IPS-20b (cell line): ENCODE measurements around the gene FTO.

ENCODE experiments used
- H3K27ac ChIP-seq: one replicate; pipeline ENCODE4 v1.5.1; 2013; ENCODE audit warnings: low read length
- H3K27me3 ChIP-seq: 2 replicates; pipeline ENCODE4 v1.6.1; 2013; ENCODE audit warnings: mild to moderate bottlenecking, low read length, inconsistent platforms; ENCODE audit not compliant: insufficient read depth
- H3K36me3 ChIP-seq: 2 replicates; pipeline ENCODE4 v1.6.1; 2013; ENCODE audit warnings: low read depth, mild to moderate bottlenecking, inconsistent platforms, low read length, moderate library complexity; ENCODE audit not compliant: insufficient read depth
- H3K4me1 ChIP-seq: 2 replicates; pipeline ENCODE4 v1.6.1; 2013; ENCODE audit warnings: mild to moderate bottlenecking, control low read depth, inconsistent platforms, low read length, moderate library complexity; ENCODE audit not compliant: insufficient read depth
- H3K4me3 ChIP-seq: 2 replicates; pipeline ENCODE4 v1.5.1; 2013; ENCODE audit warnings: mild to moderate bottlenecking, low read length, inconsistent platforms
- H3K9ac ChIP-seq: 2 replicates; pipeline ENCODE4 v1.6.1; 2013; ENCODE audit warnings: low read depth, mild to moderate bottlenecking, inconsistent platforms, low read length, moderate library complexity
- H3K9me3 ChIP-seq: 2 replicates; pipeline ENCODE4 v1.6.1; 2013; ENCODE audit warnings: mild to moderate bottlenecking, low read depth, low read length, inconsistent platforms; ENCODE audit not compliant: insufficient read depth

Gene FTO

GRCh38 chr16:54007504-54007903 is 303.5 kb downstream of the FTO start:
- Histone ChIP-seq H3K36me3 (no peaks in the 10 kb centered on the region), H3K4me1 (no peaks in the 10 kb centered on the region), H3K27ac (no peak overlapping the region), H3K9me3 (peaks cover under 1% of the 10 kb centered on the region; the same call in 1 of the 2 replicates), H3K4me3 (no peak overlapping the region), H3K27me3 (no peaks in the 10 kb centered on the region), H3K9ac (no peak overlapping the region)

DNA sequence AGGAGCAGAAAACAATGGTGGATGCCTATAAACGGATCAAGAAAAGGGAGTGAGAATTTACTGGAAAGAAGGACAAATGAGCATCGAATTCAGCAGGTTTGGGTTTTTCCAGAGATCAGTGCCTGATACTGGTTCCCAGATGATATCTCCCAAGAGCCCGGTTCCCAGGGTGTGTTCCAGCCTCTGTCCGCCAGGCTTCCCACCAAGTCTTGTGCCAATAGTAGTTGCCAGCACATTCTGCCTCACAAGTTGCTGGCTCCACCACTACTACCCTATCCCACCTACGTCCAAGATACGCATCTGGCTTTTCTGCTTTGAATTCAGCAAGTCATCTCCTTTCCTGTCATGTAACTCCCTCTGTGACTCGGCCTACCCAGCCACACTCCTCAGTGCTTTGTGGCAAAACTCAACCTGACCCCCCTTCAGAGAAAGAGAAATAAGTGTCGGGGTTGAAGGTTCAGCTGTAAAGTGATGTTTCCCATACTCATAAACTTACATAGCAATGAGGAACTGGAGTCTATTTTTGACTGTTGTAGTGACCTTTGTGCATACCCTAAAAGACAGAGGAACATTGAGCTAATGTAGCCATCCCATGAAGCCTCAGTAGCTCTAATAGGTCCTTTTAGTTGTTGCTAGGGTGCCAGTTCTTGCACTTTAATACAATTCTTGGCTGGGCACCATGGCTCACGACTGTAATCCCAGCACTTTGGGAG is 305.7 kb downstream of the FTO start:
- Histone ChIP-seq H3K27ac (no peak overlapping the region), H3K27me3 (no peaks in the 10 kb centered on the region), H3K4me1 (no peaks in the 10 kb centered on the region), H3K4me3 (no peak overlapping the region), H3K36me3 (no peaks in the 10 kb centered on the region), H3K9me3 (peaks cover 3% of the 10 kb centered on the region; the same call in 1 of the 2 replicates), H3K9ac (no peak overlapping the region)

DNA sequence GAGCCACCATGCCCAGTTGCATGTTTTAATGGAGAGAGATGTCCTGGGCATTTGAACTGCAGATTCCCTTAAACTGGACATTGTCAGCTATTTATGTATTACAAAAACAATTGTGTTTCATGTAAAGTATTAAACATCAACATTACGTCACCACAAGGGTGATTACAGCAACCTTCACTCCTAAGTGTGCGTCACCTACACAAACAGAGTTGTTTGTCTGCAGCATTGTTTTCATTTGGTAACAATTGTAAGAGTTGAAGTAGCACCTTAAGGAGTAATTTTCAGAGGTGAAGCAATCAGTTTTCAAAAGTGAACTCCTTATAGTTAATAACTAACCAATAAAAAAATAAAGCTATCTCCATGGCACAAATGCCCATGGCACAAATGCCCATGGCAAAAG is 311.2 kb downstream of the FTO start:
- Histone ChIP-seq H3K27ac (no peak overlapping the region), H3K4me3 (no peak overlapping the region), H3K9ac (no peak overlapping the region), H3K36me3 (no peaks in the 10 kb centered on the region), H3K9me3 (peaks cover 3% of the 10 kb centered on the region; the same call in 1 of the 2 replicates), H3K4me1 (peaks cover 13% of the 10 kb centered on the region; the same call in 1 of the 2 replicates), H3K27me3 (no peaks in the 10 kb centered on the region)

GRCh38 chr16:54022362-54022761 is 318.4 kb downstream of the FTO start:
- H3K9me3 ChIP-seq, result no peaks in the 10 kb centered on the region
- H3K4me1 ChIP-seq, result peaks cover 1% of the 10 kb centered on the region; the same call in 1 of the 2 replicates

DNA sequence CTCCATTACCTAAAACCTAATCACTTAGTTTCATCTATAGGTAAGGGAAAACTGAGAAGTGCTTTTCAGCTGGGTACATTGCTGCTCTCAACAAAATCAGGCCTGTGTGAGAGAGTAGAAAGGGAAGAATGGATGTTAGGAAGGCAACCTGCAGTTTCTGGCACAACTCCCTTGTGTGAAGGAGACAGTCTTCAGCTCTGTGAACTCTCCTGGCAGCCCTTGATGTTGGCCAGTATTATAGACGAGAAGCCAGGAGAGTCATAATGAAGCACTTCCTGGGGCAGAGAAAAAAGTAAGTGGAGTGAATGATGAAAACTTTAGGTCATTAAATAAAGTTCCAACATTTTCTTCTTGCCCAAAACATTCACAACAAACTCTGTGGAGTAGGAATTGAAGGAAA is 322.5 kb downstream of the FTO start:
- Histone ChIP-seq H3K4me1 (no peaks in the 10 kb centered on the region), H3K27ac (no peak overlapping the region), H3K4me3 (no peak overlapping the region), H3K9me3 (peaks cover 6% of the 10 kb centered on the region), H3K36me3 (no peaks in the 10 kb centered on the region), H3K27me3 (no peaks in the 10 kb centered on the region), H3K9ac (no peak overlapping the region)

More at GRCh38 chr16:54022362-54022761, 318.4 kb downstream of the FTO start:
- no peak overlapping the region for H3K27ac ChIP-seq
- no peaks in the 10 kb centered on the region for H3K27me3 ChIP-seq
- no peak overlapping the region for H3K4me3 ChIP-seq
- no peaks in the 10 kb centered on the region for H3K36me3 ChIP-seq
- H3K9ac ChIP-seq, result no peak overlapping the region

- Histone ChIP-seq H3K4me3 (no peak overlapping the region), H3K9ac (no peak overlapping the region), H3K36me3 (no peaks in the 10 kb centered on the region), H3K4me1 (no peaks in the 10 kb centered on the region), H3K27ac (no peak overlapping the region), H3K27me3 (no peaks in the 10 kb centered on the region), H3K9me3 (peaks cover 6% of the 10 kb centered on the region)
These were observed 323.1 kb downstream of the FTO start for GRCh38 chr16:54027062-54027461.

- H3K27me3 ChIP-seq, result no peaks in the 10 kb centered on the region
- H3K4me3 ChIP-seq, result no peak overlapping the region
- H3K27ac ChIP-seq, result no peak overlapping the region
- H3K9me3 ChIP-seq, result peaks cover 6% of the 10 kb centered on the region
- H3K36me3 ChIP-seq, result no peaks in the 10 kb centered on the region
- no peak overlapping the region for H3K9ac ChIP-seq
- no peaks in the 10 kb centered on the region for H3K4me1 ChIP-seq
These were observed 323.6 kb downstream of the FTO start for GRCh38 chr16:54027558-54027957.

- H3K4me3 ChIP-seq, result no peak overlapping the region
- H3K9ac ChIP-seq, result no peak overlapping the region
- H3K27me3 ChIP-seq, result no peaks in the 10 kb centered on the region
- H3K36me3 ChIP-seq, result no peaks in the 10 kb centered on the region
- H3K9me3 ChIP-seq, result peaks cover 6% of the 10 kb centered on the region
- no peaks in the 10 kb centered on the region for H3K4me1 ChIP-seq
- H3K27ac ChIP-seq, result no peak overlapping the region
These were observed 324.0 kb downstream of the FTO start for GRCh38 chr16:54027995-54028394.

GRCh38 chr16:54030451-54030850 is 326.5 kb downstream of the FTO start:
- H3K27me3 ChIP-seq, result no peaks in the 10 kb centered on the region
- H3K27ac ChIP-seq, result no peak overlapping the region
- H3K4me1 ChIP-seq, result no peaks in the 10 kb centered on the region
- no peak overlapping the region for H3K9ac ChIP-seq
- H3K9me3 ChIP-seq, result peaks cover 6% of the 10 kb centered on the region
- H3K4me3 ChIP-seq, result no peak overlapping the region
- H3K36me3 ChIP-seq, result no peaks in the 10 kb centered on the region

DNA sequence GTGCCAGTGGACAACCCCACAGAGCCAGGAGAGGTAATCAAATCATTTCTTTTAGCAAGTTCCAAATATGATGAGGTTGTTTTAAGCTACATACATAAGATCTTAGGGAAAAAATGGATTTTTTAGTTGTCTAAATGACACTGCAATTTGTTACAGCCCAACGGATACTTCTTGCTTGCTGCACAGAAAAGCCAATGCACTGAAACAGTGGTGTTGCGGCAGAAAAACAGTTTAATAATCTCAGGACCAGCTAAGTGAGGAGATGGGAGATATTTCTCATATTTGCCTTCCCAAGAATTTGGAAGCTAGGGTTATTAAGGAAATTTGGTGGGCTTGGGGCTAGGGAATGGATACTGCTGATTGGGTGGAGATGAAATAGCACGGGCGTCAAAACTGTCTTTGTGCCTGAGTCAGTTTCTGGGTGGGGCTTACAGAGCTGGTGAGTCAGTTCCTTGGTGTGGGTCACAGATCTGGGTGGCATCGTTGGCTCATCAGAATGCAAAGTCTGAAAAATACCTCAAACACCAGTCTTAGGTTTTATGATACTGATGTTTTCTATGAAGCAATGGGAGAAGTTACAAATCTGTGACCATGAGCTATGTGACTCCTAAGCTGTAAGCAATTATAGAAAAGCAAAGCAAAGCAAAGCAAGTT is 327.3 kb downstream of the FTO start:
- H3K9me3 ChIP-seq, result peaks cover 6% of the 10 kb centered on the region
- no peak overlapping the region for H3K4me3 ChIP-seq
- no peaks in the 10 kb centered on the region for H3K36me3 ChIP-seq
- H3K4me1 ChIP-seq, result no peaks in the 10 kb centered on the region
- H3K27ac ChIP-seq, result no peak overlapping the region
- H3K9ac ChIP-seq, result no peak overlapping the region
- H3K27me3 ChIP-seq, result no peaks in the 10 kb centered on the region

DNA sequence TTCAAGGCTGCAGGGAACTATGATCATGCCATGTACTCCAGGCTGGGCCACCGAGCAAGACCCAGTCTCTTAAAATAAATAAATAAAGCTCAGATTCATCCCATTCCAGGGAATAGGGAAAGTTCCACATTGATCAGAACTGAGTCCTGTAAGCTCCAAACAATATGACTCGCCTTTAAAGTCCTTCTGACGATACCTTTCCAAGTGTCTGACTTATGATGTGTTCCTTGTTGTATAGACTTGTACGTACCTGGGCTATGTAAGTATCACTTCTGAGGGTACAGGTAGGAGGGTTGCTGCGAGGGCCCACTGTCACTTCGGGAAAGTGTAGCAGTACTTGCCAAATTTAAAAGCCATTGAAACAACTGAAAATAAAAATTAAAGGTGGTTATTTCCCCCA is 329.8 kb downstream of the FTO start:
- Histone ChIP-seq H3K36me3 (no peaks in the 10 kb centered on the region), H3K27me3 (no peaks in the 10 kb centered on the region), H3K9ac (no peak overlapping the region), H3K27ac (no peak overlapping the region), H3K4me1 (no peaks in the 10 kb centered on the region), H3K4me3 (no peak overlapping the region), H3K9me3 (peaks cover 6% of the 10 kb centered on the region)

- Histone ChIP-seq H3K9ac (no peak overlapping the region), H3K4me1 (no peaks in the 10 kb centered on the region), H3K36me3 (no peaks in the 10 kb centered on the region), H3K4me3 (no peak overlapping the region), H3K27ac (no peak overlapping the region), H3K9me3 (peaks cover 6% of the 10 kb centered on the region), H3K27me3 (no peaks in the 10 kb centered on the region)
These were observed 330.7 kb downstream of the FTO start for GRCh38 chr16:54034684-54035083.
